NOMO-1 treated with DMSO at 0.1 percent for 48 hours (cell line): ENCODE measurements around the gene ANTXRL.
"Not testable (repeated sequence)": the region's sequence is repeated elsewhere in the genome, so short reads cannot be mapped to it uniquely, and the experiment has no call there.

Source experiments
- DNase-seq: peaks from one replicate; lab custom pipeline; 2025; ENCODE audit not compliant: unreplicated experiment; lab: John Stamatoyannopoulos, UW

The ANTXRL gene

DNA sequence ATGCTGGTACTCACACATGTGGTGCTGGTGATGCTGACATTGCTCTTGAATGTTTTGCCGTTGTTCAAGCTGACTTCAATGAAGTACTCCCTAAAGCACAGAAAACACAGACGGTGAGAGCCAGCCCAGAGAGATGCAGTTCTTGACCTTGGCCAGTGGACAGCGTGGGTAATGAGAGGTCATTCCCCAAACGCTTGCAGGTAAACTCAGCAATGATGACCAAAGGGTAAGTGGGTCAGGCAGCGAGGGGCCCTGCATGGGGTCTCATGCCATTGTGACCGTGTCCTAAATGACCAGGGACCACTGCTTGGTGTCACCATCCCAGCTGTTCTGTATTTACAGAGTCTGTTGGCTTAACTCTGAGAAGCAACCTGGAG lies 32.8 kb upstream of the ANTXRL start:
- no peak for DNase-seq

- no peak for DNase-seq
Observed at GRCh38 chr10:46254467-46254866, 32.3 kb upstream of the ANTXRL start.

DNA sequence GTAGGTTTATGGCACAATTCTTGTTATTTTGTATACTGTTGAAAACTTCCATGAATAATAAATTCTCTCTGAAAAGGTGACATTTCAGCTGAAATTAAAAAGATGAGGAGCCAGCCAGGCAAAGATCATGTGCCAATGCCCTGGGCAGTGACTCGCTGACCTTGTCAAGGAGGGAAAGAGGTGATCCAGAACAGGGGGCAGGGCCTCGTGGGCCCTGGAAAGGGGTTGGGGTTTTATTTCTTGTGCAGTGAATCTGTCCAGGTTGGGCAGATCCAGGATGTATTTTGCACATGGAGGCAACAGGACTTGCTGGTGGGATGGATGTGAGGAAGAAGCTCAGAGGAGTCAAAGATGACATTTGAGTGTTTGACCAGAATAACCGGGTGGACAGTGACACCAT lies 31.6 kb upstream of the ANTXRL start:
- DNase-seq = not testable (repeated sequence)

DNA sequence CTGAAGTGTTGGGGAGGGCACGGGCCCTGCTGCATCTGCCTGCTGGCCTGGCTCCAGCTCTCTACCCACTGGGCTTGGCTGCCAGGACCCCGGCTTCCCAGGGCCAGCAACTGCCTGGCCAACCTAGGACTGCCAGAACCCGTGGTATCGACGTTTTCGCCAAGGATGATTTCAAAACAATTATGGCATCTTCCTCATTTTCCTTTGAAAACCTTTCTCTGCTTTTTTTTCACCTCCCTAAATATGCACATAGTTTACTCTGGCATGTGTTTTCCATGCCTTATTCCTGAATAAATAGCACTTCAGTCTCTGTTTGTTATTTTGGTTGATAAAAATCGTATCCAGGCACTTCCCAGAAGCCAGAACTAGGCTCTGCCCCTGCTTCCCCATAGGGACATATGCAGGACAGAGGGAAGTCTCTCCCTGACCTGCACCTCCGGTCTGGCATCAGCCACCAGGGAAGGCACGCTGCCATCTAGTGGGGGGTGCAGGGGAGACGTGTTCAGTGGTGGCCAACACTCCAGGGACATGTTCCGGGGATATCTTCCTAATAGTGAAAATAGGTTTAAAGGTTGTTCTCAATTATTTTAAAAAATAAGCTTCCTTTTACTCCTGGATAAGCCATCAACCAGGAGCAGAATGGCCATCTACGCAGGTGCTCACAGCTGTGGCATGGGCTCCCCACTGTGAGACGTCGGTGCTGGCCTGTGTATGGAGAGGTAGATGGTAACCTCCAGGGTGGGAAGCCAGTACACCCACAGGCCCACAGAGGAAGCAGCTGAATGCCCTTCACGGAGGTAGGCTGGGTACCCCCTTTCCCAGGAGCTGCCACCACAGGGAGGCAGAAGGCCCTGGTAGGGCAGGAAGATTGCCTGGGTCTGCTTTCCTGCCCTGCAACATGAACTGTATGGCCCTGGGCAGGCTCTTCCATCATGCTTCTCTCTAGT lies 30.7 kb upstream of the ANTXRL start:
- DNase-seq = peak; percentile 52

DNA sequence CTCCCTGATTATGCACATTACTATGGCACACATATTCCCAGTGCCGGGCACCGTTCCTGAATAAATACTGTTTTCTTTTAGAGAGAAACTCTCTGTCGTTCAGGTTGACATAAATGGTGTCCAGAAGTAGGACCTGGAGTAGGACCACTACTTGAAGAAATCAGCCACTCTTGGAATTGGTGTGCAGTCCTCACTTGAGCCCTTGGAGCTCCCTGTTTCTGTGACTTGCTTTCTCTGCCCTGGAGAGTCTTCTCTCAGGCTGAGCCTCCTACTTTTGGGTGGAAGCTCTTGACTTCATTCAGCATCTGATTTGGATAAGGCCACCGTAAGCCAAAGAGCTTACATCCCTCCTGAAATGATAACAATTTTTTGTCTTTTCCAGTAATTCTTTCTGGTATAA lies 29.7 kb upstream of the ANTXRL start:
- no peak for DNase-seq

DNA sequence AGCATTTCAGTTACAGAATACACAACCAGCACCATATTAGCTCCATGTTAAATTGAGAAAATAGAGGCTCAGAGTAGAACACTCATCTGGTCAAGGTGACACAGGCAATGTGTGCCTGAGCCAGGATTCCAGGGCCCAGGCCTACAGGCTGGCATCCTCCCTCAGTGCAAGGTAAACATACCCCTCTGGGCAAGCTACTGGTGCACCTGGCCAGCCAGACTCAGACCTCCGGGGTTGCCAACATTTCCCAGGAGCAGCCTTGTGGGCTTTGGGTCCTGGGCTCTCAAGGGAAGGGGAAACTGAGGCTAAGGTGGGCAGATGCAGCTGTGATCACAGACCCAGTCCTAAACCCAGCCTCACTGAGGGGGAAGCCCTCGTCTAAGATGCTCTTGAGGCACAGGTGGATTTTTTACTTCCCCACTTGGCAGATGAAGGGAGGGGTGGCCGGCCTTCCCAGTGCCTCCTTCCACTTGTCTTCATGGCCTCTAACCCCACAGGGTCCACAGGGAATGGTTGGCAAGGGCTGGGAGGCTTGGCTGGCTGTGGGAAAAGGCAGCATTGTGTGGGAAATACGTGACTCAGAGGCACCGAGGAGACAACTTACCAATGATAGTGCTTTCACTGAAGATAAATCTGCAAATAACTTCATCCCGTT lies 23.8 kb upstream of the ANTXRL start:
- DNase-seq = not testable (repeated sequence)

DNA sequence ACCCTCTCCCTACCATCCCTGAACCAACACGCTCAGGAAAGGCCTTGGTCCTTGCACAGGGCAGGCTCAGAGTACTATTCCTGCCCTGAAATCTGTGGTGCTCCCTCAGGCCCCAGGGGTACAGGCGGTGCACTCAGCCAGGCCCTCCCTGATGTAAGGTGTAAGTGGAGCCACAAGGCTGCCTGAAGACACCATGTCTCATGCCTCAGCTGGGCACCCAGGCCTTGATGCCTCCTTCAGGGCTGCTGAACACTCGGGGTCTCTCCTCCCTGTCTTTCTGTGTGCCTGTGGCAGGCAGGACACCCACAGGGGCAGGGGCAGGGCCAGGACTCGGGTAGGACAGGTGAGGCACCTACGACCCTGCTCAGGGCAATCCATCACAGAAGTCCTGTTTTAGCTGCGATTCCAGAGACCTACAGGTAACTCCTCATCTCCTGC lies 22.9 kb upstream of the ANTXRL start:
- DNase-seq = no peak

- DNase-seq = no peak
Observed at GRCh38 chr10:46264336-46264735, 22.5 kb upstream of the ANTXRL start.

DNA sequence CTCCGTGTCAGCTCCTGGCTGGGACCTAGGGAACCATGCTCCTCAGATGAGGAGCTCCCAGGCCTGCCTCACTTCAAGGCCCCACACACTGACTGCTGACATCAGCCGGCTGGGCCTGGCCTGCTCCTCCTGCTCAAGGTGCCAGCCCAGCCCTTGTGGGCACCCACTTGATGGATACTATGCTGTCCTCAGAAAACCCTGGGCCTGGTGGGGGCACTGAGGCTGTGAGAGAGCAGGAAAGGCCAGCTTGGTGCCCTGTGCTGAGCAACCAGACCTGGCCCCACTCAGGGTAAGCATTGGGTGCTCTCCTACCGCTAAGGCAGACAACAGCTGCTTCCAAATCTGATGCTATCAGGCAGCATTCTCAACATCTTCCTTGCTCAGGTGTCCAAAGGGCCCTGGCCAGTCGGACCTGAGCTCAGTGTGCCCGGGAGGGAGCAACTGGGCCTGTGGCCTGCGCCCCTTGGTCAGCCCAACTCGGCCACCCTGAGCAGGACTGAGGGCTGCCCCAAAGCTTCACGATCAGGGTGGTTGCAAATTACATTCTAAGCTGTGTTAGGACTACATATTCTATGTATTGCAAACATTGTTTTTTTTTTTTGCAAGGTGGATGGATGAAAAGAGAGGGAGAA lies 21.9 kb upstream of the ANTXRL start:
- no peak for DNase-seq

GRCh38 chr10:46265566-46266305 lies 21.1 kb upstream of the ANTXRL start:
- not testable (repeated sequence) for DNase-seq

- DNase-seq = no peak
Observed at GRCh38 chr10:46266306-46266985, 20.4 kb upstream of the ANTXRL start.

- DNase-seq = no peak
Observed at GRCh38 chr10:46267132-46267985, 19.4 kb upstream of the ANTXRL start.

GRCh38 chr10:46268076-46268881 lies 18.5 kb upstream of the ANTXRL start:
- DNase-seq = no peak

GRCh38 chr10:46269554-46270053 lies 17.2 kb upstream of the ANTXRL start:
- not testable (repeated sequence) for DNase-seq

DNA sequence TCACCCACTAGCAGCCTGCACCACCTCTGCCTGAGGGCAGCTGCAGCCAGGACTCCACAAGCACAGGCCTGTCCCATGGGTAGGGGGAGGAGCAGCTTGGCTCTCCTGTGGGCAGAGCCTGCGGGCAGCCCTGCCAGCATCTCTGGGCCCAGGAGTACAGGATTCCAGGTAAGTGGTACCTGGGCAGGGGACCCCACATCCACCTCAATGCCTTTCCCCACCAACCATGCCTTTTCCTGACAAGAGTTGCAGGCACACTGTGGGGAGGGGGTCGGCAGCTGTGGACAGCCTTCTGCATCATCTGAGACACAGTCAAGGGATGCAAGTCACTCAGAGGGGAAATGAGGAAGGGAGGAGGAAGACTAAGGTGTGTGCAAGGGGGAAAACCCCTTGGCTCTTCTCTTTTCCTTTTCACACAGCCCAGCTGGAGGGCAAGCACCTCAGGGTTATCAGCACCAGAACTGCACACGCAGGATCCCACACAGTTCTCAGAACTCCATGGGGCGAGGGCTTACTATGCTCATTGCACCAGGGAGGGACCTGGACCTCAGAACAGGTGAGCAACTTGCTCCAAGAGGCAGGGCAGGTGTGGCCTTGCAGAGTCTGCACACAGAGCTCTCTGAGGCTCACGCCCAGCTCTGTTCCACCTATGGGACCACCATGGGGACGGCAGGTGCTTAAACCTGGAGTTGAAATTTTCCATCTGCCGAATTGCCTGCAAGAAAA lies 16.5 kb upstream of the ANTXRL start:
- no peak for DNase-seq

- not testable (repeated sequence) for DNase-seq
Observed at GRCh38 chr10:46270963-46271530, 15.8 kb upstream of the ANTXRL start.

GRCh38 chr10:46271795-46272499 lies 14.8 kb upstream of the ANTXRL start:
- not testable (repeated sequence) for DNase-seq
